Loucy (cell line): ENCODE data around the gene BCL2L1.

ENCODE experiments used
- H2AFZ ChIP-seq: fragments of 200-600 bp; sonication (generic); 2 replicates; pipeline ENCODE4 v1.6.0; 2016; ENCODE audit warnings: antibody characterized with exemption, mild to moderate bottlenecking, low read length, moderate library complexity
- H3F3A ChIP-seq: fragments of 200-600 bp; 2 replicates; pipeline ENCODE4 v1.6.0; 2016; ENCODE audit warnings: antibody characterized with exemption, low read depth, mild to moderate bottlenecking
- H3K27me3 ChIP-seq: fragments of 200-600 bp; sonication (generic); 2 replicates; pipeline ENCODE4 v1.6.1; 2014; ENCODE audit warnings: low read length, mild to moderate bottlenecking; ENCODE audit not compliant: insufficient read depth, poor library complexity, severe bottlenecking
- H3K36me3 ChIP-seq: fragments of 200-600 bp; sonication (generic); 2 replicates; pipeline ENCODE4 v1.6.1; 2016; ENCODE audit warnings: low read length; ENCODE audit not compliant: insufficient read depth
- H3K4me1 ChIP-seq: fragments of 200-600 bp; sonication (generic); 2 replicates; pipeline ENCODE4 v1.5.1; 2014; ENCODE audit warnings: low read length, mild to moderate bottlenecking; ENCODE audit not compliant: insufficient read depth, poor library complexity, severe bottlenecking
- H3K4me2 ChIP-seq: fragments of 200-600 bp; sonication (generic); 2 replicates; pipeline ENCODE4 v1.6.0; 2014; ENCODE audit warnings: antibody characterized with exemption, low read length, low read depth, mild to moderate bottlenecking; ENCODE audit not compliant: poor library complexity, severe bottlenecking
- H3K4me3 ChIP-seq: fragments of 200-600 bp; sonication (generic); 2 replicates; pipeline ENCODE4 v1.5.1; 2014; ENCODE audit warnings: low read length, mild to moderate bottlenecking, mixed read lengths; ENCODE audit not compliant: poor library complexity, severe bottlenecking
- H3K79me2 ChIP-seq: fragments of 200-600 bp; sonication (generic); 2 replicates; pipeline ENCODE4 v1.6.1; 2014; ENCODE audit warnings: low read length; ENCODE audit not compliant: insufficient read depth
- H3K9ac ChIP-seq: fragments of 200-600 bp; sonication (generic); 2 replicates; pipeline ENCODE4 v1.6.0; 2014; ENCODE audit warnings: mild to moderate bottlenecking, low read depth, low read length, moderate library complexity; ENCODE audit not compliant: poor library complexity, severe bottlenecking
- H3K9me2 ChIP-seq: fragments of 200-600 bp; sonication (generic); replicated peaks from 2 replicates; pipeline ENCODE4 v1.6.1; 2016; ENCODE audit warnings: low read depth, low read length, mixed read lengths
- H3K9me3 ChIP-seq: fragments of 200-600 bp; sonication (generic); 2 replicates; pipeline ENCODE4 v1.6.1; 2014; ENCODE audit warnings: mild to moderate bottlenecking, antibody characterized with exemption, low read length, low read depth; ENCODE audit not compliant: insufficient read depth
- H4K20me1 ChIP-seq: fragments of 200-600 bp; sonication (generic); 2 replicates; pipeline ENCODE4 v1.6.0; 2014; ENCODE audit warnings: antibody characterized with exemption, low read length, mild to moderate bottlenecking; ENCODE audit not compliant: insufficient read depth, poor library complexity, severe bottlenecking
- CTCF ChIP-seq: fragments of 200-600 bp; sonication (generic); conservative IDR thresholded peaks from 2 replicates; pipeline ENCODE4 v1.5.1; 2014; ENCODE audit warnings: mild to moderate bottlenecking, antibody characterized with exemption, low read length
- EZH2phosphoT487 ChIP-seq: fragments of 200-600 bp; IDR thresholded peaks from 2 replicates; pipeline ENCODE4 v1.6.1; 2018; ENCODE audit warnings: antibody characterized with exemption, mild to moderate bottlenecking, moderate library complexity, borderline replicate concordance

BCL2L1 gene

GRCh38 chr20:31681769-31682168 is 40.9 kb downstream of the BCL2L1 start:
- peaks cover 82% of the 10 kb centered on the region for H3K4me1 ChIP-seq
- no peaks in the 10 kb centered on the region for H4K20me1 ChIP-seq
- H3K9me3 ChIP-seq = no peaks in the 10 kb centered on the region
- TF ChIP-seq EZH2phosphoT487 (no peak), CTCF (no peak)
- 0 out of 2 replicates have a peak, but pooled peaks cover 10% of the 10 kb centered on the region for H3F3A ChIP-seq
- peak overlapping the region; percentile 59 for H3K9ac ChIP-seq
- H3K79me2 ChIP-seq = peaks cover 89% of the 10 kb centered on the region
- H3K4me2 ChIP-seq = no peak overlapping the region
- no peaks in the 10 kb centered on the region for H3K9me2 ChIP-seq
- peaks cover 20% of the 10 kb centered on the region; the same call in 1 of the 2 replicates for H3K36me3 ChIP-seq
- H3K4me3 ChIP-seq = no peak overlapping the region
- H2AFZ ChIP-seq = no peak overlapping the region
- no peaks in the 10 kb centered on the region for H3K27me3 ChIP-seq

GRCh38 chr20:31681128-31681727 is 41.4 kb downstream of the BCL2L1 start:
- Histone ChIP-seq H4K20me1 (no peaks in the 10 kb centered on the region), H3F3A (0 out of 2 replicates have a peak, but pooled peaks cover 10% of the 10 kb centered on the region), H3K4me2 (no peak overlapping the region), H3K4me3 (no peak overlapping the region), H3K27me3 (no peaks in the 10 kb centered on the region), H2AFZ (no peak overlapping the region), H3K79me2 (peaks cover 89% of the 10 kb centered on the region), H3K9ac (peak overlapping the region; percentile 59), H3K9me2 (no peaks in the 10 kb centered on the region), H3K36me3 (peaks cover 14% of the 10 kb centered on the region; the same call in 1 of the 2 replicates), H3K9me3 (no peaks in the 10 kb centered on the region), H3K4me1 (peaks cover 82% of the 10 kb centered on the region)
- TF ChIP-seq CTCF (no peak), EZH2phosphoT487 (no peak)

GRCh38 chr20:31680286-31681127 is 42.2 kb downstream of the BCL2L1 start:
- Histone ChIP-seq H3K9ac (peak overlapping the region; percentile 20), H3K4me1 (peaks cover 81% of the 10 kb centered on the region), H3K36me3 (peaks cover 10% of the 10 kb centered on the region; the same call in 1 of the 2 replicates), H3K27me3 (no peaks in the 10 kb centered on the region), H3K4me2 (peak overlapping the region; percentile 13), H2AFZ (no peak overlapping the region), H3K9me3 (no peaks in the 10 kb centered on the region), H3K79me2 (peaks cover 82% of the 10 kb centered on the region), H3K4me3 (no peak overlapping the region), H4K20me1 (no peaks in the 10 kb centered on the region), H3F3A (peaks cover 8% of the 10 kb centered on the region; the same call in 1 of the 2 replicates), H3K9me2 (no peaks in the 10 kb centered on the region)
- no peak for TF ChIP-seq EZH2phosphoT487
- TF ChIP-seq CTCF = no peak
